Endothelial cell of umbilical vein (primary cell): ENCODE data around the gene CEP250. TPM values are rescaled to one million over a fixed set of nuclear protein-coding genes. Genes with fewer than 3 reads are reported as not detected.
A peak's percentile ranks its signal among the peaks of the same experiment; 100 is the strongest.

Experiments
- BruUV-seq: library from RNA; stranded (reverse); fragments of 400-500 nt; replicated peaks from 2 replicates; lab custom pipeline; 2021; lab: Mats Ljungman, UMichigan
- CTCF ChIA-PET: fragments of 300-600, 350-600 bp; sonication (Branson Sonifier 250); formaldehyde crosslinking; loops from one replicate; lab custom pipeline; 2021; ENCODE audit warnings: antibody characterized with exemption, inconsistent platforms; lab: Charles Lee
- POLR2A ChIA-PET: fragments of 300-600, 350-600 bp; sonication (Branson Sonifier 250); formaldehyde crosslinking; loops from one replicate; lab custom pipeline; 2021; ENCODE audit warnings: antibody characterized with exemption, inconsistent platforms; lab: Charles Lee
- DNase-seq: peaks from one replicate; pipeline ENCODE4 v3.0.0-alpha.2; 2011; ENCODE audit warnings: low read depth, low spot score
- FAIRE-seq: peaks from 2 replicates; lab custom pipeline; 2011; peaks lifted over from hg19 to GRCh38; lab: Jason Lieb, UNC
- H2AFZ ChIP-seq: 2 replicates; pipeline ENCODE4 v1.6.0; 2012; ENCODE audit warnings: low read depth, low read length, control low read depth, inconsistent platforms
- H3K27ac ChIP-seq: 2 replicates; pipeline ENCODE4 v1.5.1; 2011; ENCODE audit warnings: low read depth, mild to moderate bottlenecking, control low read depth, low read length, moderate library complexity; ENCODE audit not compliant: insufficient read depth
- H3K27me3 ChIP-seq, 2 experiments: 2 replicates each; pipeline versions ENCODE4 v1.6.0 to v1.6.1; 2011; ENCODE audit warnings: low read length in 2 of 2, mixed read lengths in 1 of 2; ENCODE audit not compliant: control insufficient read depth in 2 of 2, insufficient read depth in 2 of 2
- H3K36me3 ChIP-seq, 2 experiments: 2 replicates in 1 of 2; 3 replicates in 1 of 2; pipeline ENCODE4 v1.5.1; 2011; ENCODE audit warnings: low read length in 2 of 2, mild to moderate bottlenecking in 1 of 2, moderate library complexity in 1 of 2; ENCODE audit not compliant: control insufficient read depth in 2 of 2, insufficient read depth in 2 of 2; ENCODE audit errors: extremely low read depth in 1 of 2
- H3K4me1 ChIP-seq: 3 replicates; pipeline ENCODE4 v1.5.1; 2011; ENCODE audit warnings: mild to moderate bottlenecking, low read length; ENCODE audit not compliant: control insufficient read depth, insufficient read depth; ENCODE audit errors: extremely low read depth
- H3K4me2 ChIP-seq: 2 replicates; pipeline ENCODE4 v1.6.1; 2011; ENCODE audit warnings: low read length, control low read depth, mixed read lengths; ENCODE audit not compliant: insufficient read depth
- H3K4me3 ChIP-seq, 3 experiments: fragments of 200-600 bp in 1 of 3; sonication (generic), shearing (Covaris generic) in 1 of 3; replicated peaks in 1 of 3; 2 replicates each; pipeline ENCODE4 v1.5.1; 2011 to 2016; ENCODE audit warnings: control low read depth in 3 of 3, low read length in 3 of 3, mild to moderate bottlenecking in 2 of 3, inconsistent platforms in 1 of 3, low read depth in 1 of 3, moderate library complexity in 1 of 3; ENCODE audit not compliant: insufficient read depth in 1 of 3
- H3K79me2 ChIP-seq: 2 replicates; pipeline ENCODE4 v1.6.0; 2012; ENCODE audit warnings: low read length, inconsistent platforms; ENCODE audit not compliant: control insufficient read depth, insufficient read depth
- H3K9ac ChIP-seq: replicated peaks from 2 replicates; pipeline ENCODE3; 2011; ENCODE audit warnings: low read length, control low read depth; ENCODE audit not compliant: insufficient read depth; ENCODE audit errors: extremely low read depth
- H3K9me1 ChIP-seq: replicated peaks from 3 replicates; pipeline ENCODE4 v1.6.0; 2011; ENCODE audit warnings: mild to moderate bottlenecking, low read length; ENCODE audit not compliant: control insufficient read depth, insufficient read depth; ENCODE audit errors: extremely low read depth
- H3K9me3 ChIP-seq: replicated peaks from 2 replicates; pipeline ENCODE4 v1.5.1; 2012; ENCODE audit warnings: low read length, inconsistent platforms; ENCODE audit not compliant: control insufficient read depth, insufficient read depth
- H4K20me1 ChIP-seq: replicated peaks from 2 replicates; pipeline ENCODE3; 2011; ENCODE audit warnings: mild to moderate bottlenecking, low read length; ENCODE audit not compliant: control insufficient read depth, insufficient read depth; ENCODE audit errors: extremely low read depth
- EZH2 ChIP-seq: IDR thresholded peaks from 2 replicates; pipeline ENCODE4 v1.6.1; 2012; ENCODE audit warnings: borderline replicate concordance, low read depth, mild to moderate bottlenecking, moderate library complexity, low read length, inconsistent platforms; ENCODE audit not compliant: severe bottlenecking
- FOS ChIP-seq: IDR thresholded peaks from 2 replicates; pipeline ENCODE4 v1.6.1; 2011; ENCODE audit warnings: mild to moderate bottlenecking, low read length, moderate library complexity, borderline replicate concordance; ENCODE audit not compliant: insufficient read depth
- JUN ChIP-seq: IDR thresholded peaks from 2 replicates; pipeline ENCODE4 v1.6.1; 2011; ENCODE audit warnings: borderline replicate concordance, low read depth; ENCODE audit not compliant: insufficient read length, insufficient read depth
- POLR2A ChIP-seq: IDR thresholded peaks from 2 replicates; pipeline ENCODE4 v1.6.1; 2012; ENCODE audit warnings: low read depth, mild to moderate bottlenecking, control low read depth, low read length
- POLR2AphosphoS5 ChIP-seq: IDR thresholded peaks from 2 replicates; pipeline ENCODE4 v1.6.1; 2012; ENCODE audit warnings: low read depth, mild to moderate bottlenecking, control low read depth, low read length, moderate library complexity; ENCODE audit not compliant: insufficient read depth
- dilution Hi-C: fragments of 300-500 bp; cut with MboI; formaldehyde crosslinking; loops from one replicate; pipeline ENCODE4 v1.15.0; 2019; ENCODE audit warnings: low sequenced_read_pairs; ENCODE audit not compliant: extremely low pct_ligation_motif_present
- intact Hi-C: fragments of 100-400 bp; cut with micrococcal nuclease; formaldehyde crosslinking; loops from one replicate; pipeline ENCODE4 v1.10.0; 2022
- polyA plus RNA-seq, 4 experiments: library from polyadenylated mRNA; depleted of rRNA in 3 of 4; stranded (reverse) in 3 of 4; unstranded in 1 of 4; fragments of >200 nt; gene quantifications; 2 replicates each; pipeline versions ENCODE4 v1.2.1 to v1.2.3, GENCODE V29; 2011 to 2012; ENCODE audit warnings: missing spikeins in 1 of 4
- total RNA-seq: library from RNA; stranded (reverse); gene quantifications from 2 replicates; pipeline ENCODE4 v1.2.3, GENCODE V29; 2021
- TF ChIP-seq, protein P1 (sequence below), 2 donors: IDR thresholded peaks; 1 replicate in 1 of 2; 2 replicates in 1 of 2; pipeline ENCODE4 v1.5.1; 2011; ENCODE audit warnings: low read length in 2 of 2, mild to moderate bottlenecking in 2 of 2, moderate library complexity in 2 of 2, control low read depth in 1 of 2, inconsistent platforms in 1 of 2, low read depth in 1 of 2; ENCODE audit not compliant: insufficient read depth in 1 of 2; ENCODE audit errors: extremely low read depth in 1 of 2
- TF ChIP-seq, protein P2 (sequence below): IDR thresholded peaks from 2 replicates; pipeline ENCODE4 v1.6.1; 2011; ENCODE audit not compliant: insufficient read depth, insufficient read length

Gene CEP250
- total and polyA plus RNA-seq, 2 donors (not counting 3 experiments of a cell fraction or from before 2014, with no cell fraction given): 5.3 to 58.9 TPM

DNA sequence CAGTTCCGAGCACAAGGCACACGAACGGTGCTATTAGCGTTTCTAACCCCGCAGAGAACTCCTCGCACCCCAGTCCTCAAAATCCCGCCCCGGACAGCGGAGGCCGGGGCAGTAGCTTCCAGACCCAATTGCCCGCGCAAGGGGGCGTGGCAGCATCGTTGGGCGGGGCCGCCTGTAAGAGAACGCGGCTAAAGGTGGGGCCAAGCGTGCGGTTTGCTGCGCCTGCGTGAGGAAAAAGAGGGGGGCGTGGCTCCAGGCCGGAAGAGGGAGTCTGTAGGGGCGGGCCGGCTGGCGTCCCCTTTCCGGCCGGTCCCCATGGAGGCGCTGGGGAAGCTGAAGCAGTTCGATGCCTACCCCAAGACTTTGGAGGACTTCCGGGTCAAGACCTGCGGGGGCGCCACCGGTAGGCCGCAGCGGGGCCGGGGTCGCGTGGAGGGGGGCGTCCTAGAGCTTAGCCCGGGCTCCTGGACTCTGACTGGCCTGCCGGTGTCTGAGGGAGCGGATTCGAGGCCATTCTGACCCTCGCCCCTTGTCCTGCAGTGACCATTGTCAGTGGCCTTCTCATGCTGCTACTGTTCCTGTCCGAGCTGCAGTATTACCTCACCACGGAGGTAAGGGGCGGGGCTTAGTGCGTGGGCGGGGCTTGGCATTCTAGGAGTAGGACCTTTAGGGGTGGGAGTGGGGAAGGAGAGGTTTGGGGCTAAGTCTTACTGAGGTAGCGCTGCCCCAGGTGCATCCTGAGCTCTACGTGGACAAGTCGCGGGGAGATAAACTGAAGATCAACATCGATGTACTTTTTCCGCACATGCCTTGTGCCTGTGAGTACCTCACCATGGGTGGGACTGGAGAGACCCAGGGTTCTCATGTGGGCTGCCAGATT, 86.6 kb downstream of the CEP250 start, which contains the start of gene ERGIC3:
TSS of gene ERGIC3 (plus strand) at position 296 of the 880 bp plus-strand sequence. CDS start at position 316, 20 bp downstream.
- intact Hi-C loops: loop anchor here (5.0 kb wide), 1 partner anchor 75 kb away; the partner anchor contains the start of gene SPAG4
- FAIRE-seq: peak; percentile 89

More for the DNA sequence above, 86.6 kb downstream of the CEP250 start, which contains the start of gene ERGIC3:
- no TSS peak for BruUV-seq
- TF ChIP-seq POLR2A (peak; percentile 78), EZH2 (no peak), POLR2AphosphoS5 (peak; percentile 83), FOS (no peak), JUN (no peak)
- TF ChIP-seq, protein P1, sequence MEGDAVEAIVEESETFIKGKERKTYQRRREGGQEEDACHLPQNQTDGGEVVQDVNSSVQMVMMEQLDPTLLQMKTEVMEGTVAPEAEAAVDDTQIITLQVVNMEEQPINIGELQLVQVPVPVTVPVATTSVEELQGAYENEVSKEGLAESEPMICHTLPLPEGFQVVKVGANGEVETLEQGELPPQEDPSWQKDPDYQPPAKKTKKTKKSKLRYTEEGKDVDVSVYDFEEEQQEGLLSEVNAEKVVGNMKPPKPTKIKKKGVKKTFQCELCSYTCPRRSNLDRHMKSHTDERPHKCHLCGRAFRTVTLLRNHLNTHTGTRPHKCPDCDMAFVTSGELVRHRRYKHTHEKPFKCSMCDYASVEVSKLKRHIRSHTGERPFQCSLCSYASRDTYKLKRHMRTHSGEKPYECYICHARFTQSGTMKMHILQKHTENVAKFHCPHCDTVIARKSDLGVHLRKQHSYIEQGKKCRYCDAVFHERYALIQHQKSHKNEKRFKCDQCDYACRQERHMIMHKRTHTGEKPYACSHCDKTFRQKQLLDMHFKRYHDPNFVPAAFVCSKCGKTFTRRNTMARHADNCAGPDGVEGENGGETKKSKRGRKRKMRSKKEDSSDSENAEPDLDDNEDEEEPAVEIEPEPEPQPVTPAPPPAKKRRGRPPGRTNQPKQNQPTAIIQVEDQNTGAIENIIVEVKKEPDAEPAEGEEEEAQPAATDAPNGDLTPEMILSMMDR (IDR thresholded peaks at IDR 0.05; ENCODE audit: extremely low read depth in 1 of 2, insufficient read depth in 1 of 2, low read depth in 1 of 2, low read length in 2 of 2): no peak
- TF ChIP-seq, protein P2, sequence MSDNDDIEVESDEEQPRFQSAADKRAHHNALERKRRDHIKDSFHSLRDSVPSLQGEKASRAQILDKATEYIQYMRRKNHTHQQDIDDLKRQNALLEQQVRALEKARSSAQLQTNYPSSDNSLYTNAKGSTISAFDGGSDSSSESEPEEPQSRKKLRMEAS: no peak
- no peaks in the 10 kb centered on the region for H3K9me3 ChIP-seq
- H4K20me1 ChIP-seq: no peaks in the 10 kb centered on the region
- dilution Hi-C loops: no loop called here
- ChIA-PET POLR2A (interaction anchor here (0.6 to 1.1 kb wide), 3 partner anchors 59 to 267 kb away, joined by 3 read pairs; partner anchors contain the start of gene RBM39), CTCF (interaction anchor here (0.8 to 1.7 kb wide), 7 partner anchors 10 to 342 kb away, joined by 3 to 5 read pairs (median 3); partner anchors contain the start of gene CEP250)
- no peaks in the 10 kb centered on the region for H3K9me1 ChIP-seq
- peak within 1 kb of the TSS; percentile 74 for H3K4me2 ChIP-seq
- H3K9ac ChIP-seq: peak within 1 kb of the TSS; percentile 72
- H3K36me3 ChIP-seq: peaks cover 0 to 2% of the 10 kb centered on the region in 2 experiments
- peak within 1 kb of the TSS; percentile 85 for H2AFZ ChIP-seq
- peak within 1 kb of the TSS; percentile 62 for H3K27ac ChIP-seq
- H3K79me2 ChIP-seq: peaks cover 2% of the 10 kb centered on the region
- peaks cover 4% of the 10 kb centered on the region for H3K4me1 ChIP-seq
- DNase-seq: peak; percentile 96
- H3K27me3 ChIP-seq: no peaks in the 10 kb centered on the region
- peak within 1 kb of the TSS; percentile 58 to 71 (median 69) for H3K4me3 ChIP-seq
